Prostate gland (tissue), 2 donors: ENCODE measurements around the gene ARHGAP18. TPM values are rescaled to one million over a fixed set of nuclear protein-coding genes. Genes with fewer than 3 reads are reported as not detected.

ENCODE experiments used
- DNase-seq: peaks from one replicate; pipeline ENCODE4 v3.0.0-alpha.2; 2019; ENCODE audit warnings: low spot score
- H3K27ac ChIP-seq, 2 donors: fragments of 200-600 bp; sonication (generic); 2 replicates each; pipeline ENCODE4 v1.5.1; 2017 to 2019
- H3K27me3 ChIP-seq: fragments of 200-600 bp; sonication (generic); replicated peaks from 2 replicates; pipeline ENCODE4 v1.5.1; 2019; ENCODE audit not compliant: insufficient read depth
- H3K36me3 ChIP-seq, 2 donors: fragments of 200-600 bp; sonication (generic); 1 replicate in 1 of 2; 2 replicates in 1 of 2; pipeline versions ENCODE4 v1.5.1 to v1.8.1; 2017 to 2019
- H3K4me1 ChIP-seq: fragments of 200-600 bp; sonication (generic); replicated peaks from 2 replicates; pipeline ENCODE4 v1.5.1; 2019
- H3K4me3 ChIP-seq, 2 donors: fragments of 200-600 bp; sonication (generic); 2 replicates each; pipeline ENCODE4 v1.5.1; 2017 to 2019
- H3K9me3 ChIP-seq: fragments of 200-600 bp; sonication (generic); 2 replicates; pipeline ENCODE4 v1.5.1; 2017
- POLR2A ChIP-seq: fragments of 450-650 bp; IDR thresholded peaks from one replicate; pipeline ENCODE4 v1.6.1; 2016; ENCODE audit warnings: antibody characterized with exemption, mild to moderate bottlenecking
- POLR2AphosphoS5 ChIP-seq: sonication (generic); formaldehyde crosslinking; IDR thresholded peaks from one replicate; pipeline ENCODE4 v1.6.1; 2017; ENCODE audit warnings: antibody characterized with exemption
- WGBS: methylation state at CpG from one replicate; pipeline ENCODE4 v1.1.5; 2018; 5-methylcytosine and 5-hydroxymethylcytosine counted together
- intact Hi-C: fragments of 100-400 bp; cut with DNase I; formaldehyde crosslinking; loops from one replicate; pipeline ENCODE4 v1.14.2; 2022
- total RNA-seq, 2 donors: library from RNA; depleted of rRNA; stranded (reverse); fragments of >200 nt; gene quantifications; one replicate each; pipeline ENCODE4 v1.1.0, GENCODE V29; 2016
- TF ChIP-seq, protein P1 (sequence below), 4 experiments: fragments of 200-600 bp in 2 of 4; fragments of 450-650 bp in 2 of 4; sonication (generic) in 2 of 4; IDR thresholded peaks; 1 replicate in 3 of 4; 2 replicates in 1 of 4; pipeline ENCODE4 v1.5.1; 2016 to 2019; ENCODE audit warnings: antibody characterized with exemption in 4 of 4, mild to moderate bottlenecking in 2 of 4, moderate library complexity in 2 of 4

ARHGAP18 gene
- total RNA-seq, 2 donors from 2014 or later, result 15.0 to 29.1 TPM

DNA sequence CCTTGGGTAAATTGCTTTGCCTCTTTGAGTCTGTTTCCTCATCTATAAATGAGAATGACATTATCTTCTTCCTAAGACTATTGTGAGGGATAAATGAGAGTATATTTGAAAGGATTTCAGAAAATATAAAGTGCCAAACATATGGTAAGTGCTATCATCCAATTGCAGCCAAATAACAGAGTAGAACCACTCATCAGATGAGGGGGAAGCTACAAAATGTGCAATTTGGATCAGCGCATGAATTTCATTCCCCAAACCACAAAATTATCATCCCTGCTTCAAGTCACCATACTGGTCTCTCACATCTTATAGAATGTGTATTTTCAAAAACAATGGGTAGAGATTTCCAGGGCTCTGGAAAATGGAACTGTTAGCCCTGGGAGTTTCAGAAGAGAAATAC, 158.5 kb downstream of the ARHGAP18 start:
- DNase-seq, result no peak
- Histone ChIP-seq H3K27ac (no peak overlapping the region), H3K36me3 (no peaks in the 10 kb centered on the region), H3K4me1 (no peaks in the 10 kb centered on the region), H3K27me3 (no peaks in the 10 kb centered on the region), H3K4me3 (no peak overlapping the region), H3K9me3 (no peaks in the 10 kb centered on the region)
- intact Hi-C loops, result no loop called here
- TF ChIP-seq, protein P1, sequence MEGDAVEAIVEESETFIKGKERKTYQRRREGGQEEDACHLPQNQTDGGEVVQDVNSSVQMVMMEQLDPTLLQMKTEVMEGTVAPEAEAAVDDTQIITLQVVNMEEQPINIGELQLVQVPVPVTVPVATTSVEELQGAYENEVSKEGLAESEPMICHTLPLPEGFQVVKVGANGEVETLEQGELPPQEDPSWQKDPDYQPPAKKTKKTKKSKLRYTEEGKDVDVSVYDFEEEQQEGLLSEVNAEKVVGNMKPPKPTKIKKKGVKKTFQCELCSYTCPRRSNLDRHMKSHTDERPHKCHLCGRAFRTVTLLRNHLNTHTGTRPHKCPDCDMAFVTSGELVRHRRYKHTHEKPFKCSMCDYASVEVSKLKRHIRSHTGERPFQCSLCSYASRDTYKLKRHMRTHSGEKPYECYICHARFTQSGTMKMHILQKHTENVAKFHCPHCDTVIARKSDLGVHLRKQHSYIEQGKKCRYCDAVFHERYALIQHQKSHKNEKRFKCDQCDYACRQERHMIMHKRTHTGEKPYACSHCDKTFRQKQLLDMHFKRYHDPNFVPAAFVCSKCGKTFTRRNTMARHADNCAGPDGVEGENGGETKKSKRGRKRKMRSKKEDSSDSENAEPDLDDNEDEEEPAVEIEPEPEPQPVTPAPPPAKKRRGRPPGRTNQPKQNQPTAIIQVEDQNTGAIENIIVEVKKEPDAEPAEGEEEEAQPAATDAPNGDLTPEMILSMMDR (IDR thresholded peaks at IDR 0.05), result no peak
- TF ChIP-seq POLR2AphosphoS5 (no peak), POLR2A (no peak)
- WGBS, result 100% methylated on average over 1 of the region's 1 CpG

DNA sequence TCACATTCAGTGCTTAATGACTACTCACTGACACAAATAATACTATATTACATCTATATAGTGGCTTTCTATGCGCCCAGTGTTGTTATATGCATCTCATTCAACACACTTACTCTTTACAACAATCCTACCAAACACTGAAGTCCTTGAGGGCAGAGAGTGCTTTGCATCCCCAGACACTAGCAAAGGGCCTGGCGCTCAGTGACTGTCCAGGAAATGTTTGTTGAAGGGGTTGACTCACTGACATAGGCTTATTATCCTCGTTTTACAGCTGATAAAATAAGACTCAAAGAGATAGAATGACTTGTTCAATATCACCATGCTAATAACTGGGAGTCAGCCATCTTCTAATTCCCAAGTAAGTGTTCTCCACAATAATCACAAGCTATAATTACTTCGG, 163.3 kb downstream of the ARHGAP18 start:
- Histone ChIP-seq H3K27ac (no peak overlapping the region), H3K9me3 (no peaks in the 10 kb centered on the region), H3K4me1 (no peaks in the 10 kb centered on the region), H3K27me3 (no peaks in the 10 kb centered on the region), H3K4me3 (no peak overlapping the region), H3K36me3 (no peaks in the 10 kb centered on the region)
- no peak for DNase-seq
- 80% methylated on average over 4 of the region's 4 CpGs for WGBS
- intact Hi-C loops, result no loop called here
- TF ChIP-seq POLR2AphosphoS5 (no peak), POLR2A (no peak)
- TF ChIP-seq, protein P1 (IDR thresholded peaks at IDR 0.05), result no peak

DNA sequence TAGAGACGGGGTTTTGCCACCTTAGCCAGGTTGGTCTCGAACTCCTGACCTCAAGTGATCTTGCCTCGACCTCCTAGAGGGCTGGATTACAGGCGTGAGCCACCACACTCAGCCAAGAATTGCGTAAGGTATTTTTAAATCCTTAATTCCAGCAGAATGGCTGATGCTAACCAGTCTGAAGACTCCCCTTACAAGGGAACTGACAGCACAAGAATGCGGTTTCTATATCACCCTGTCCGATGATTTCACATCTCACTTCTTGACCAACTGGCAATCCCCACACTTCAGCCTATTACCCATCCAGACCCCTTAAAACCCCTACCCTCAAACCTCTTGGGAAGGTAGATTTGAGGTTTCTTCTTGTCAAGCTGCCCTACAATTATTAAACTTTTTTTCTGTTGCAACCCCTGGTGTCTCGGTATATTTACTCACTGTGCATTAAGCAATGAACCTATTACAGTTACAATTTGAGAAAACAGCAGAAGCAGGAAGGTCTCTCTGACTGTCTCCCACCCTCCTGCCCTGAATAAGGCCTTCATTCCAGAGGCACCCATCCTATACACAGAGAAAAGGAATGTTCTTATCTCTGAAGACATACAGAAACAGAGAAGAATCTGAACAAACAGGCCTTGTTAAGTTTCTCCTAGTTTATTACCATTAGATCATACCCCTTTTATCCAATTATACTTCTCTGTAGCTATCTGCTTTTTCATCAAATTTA, 164.9 kb downstream of the ARHGAP18 start:
- H3K4me3 ChIP-seq, result no peak overlapping the region
- no peak for TF ChIP-seq POLR2AphosphoS5
- TF ChIP-seq, protein P1 (IDR thresholded peaks at IDR 0.05), result no peak
- no peak for TF ChIP-seq POLR2A
- 97% methylated on average over 8 of the region's 8 CpGs for WGBS
- no peak overlapping the region for H3K27ac ChIP-seq
- no peaks in the 10 kb centered on the region for H3K9me3 ChIP-seq
- no peak for DNase-seq
- intact Hi-C loops, result no loop called here
- no peaks in the 10 kb centered on the region for H3K27me3 ChIP-seq
- H3K4me1 ChIP-seq, result no peaks in the 10 kb centered on the region
- no peaks in the 10 kb centered on the region for H3K36me3 ChIP-seq

DNA sequence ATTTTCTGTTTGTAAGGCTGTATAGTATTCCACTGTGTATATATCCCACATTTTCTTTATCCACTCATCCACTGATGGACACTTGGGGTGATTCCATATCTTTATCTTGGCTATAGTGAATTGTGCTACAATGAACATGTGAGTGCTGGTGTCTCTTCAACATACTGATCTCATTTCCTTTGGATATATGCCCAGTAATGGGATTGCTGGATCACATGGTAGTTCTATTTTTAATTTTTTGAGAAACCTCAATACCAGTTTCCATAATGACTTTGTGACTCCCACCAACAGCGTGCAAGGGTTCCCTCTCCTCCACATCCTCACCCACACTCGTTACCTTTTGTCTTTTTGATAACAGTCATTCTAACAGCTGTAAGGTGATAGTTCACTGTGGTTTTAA, 166.0 kb downstream of the ARHGAP18 start:
- 95% methylated on average over 2 of the region's 2 CpGs for WGBS
- Histone ChIP-seq H3K36me3 (no peaks in the 10 kb centered on the region), H3K27me3 (no peaks in the 10 kb centered on the region), H3K4me1 (no peaks in the 10 kb centered on the region), H3K27ac (no peak overlapping the region), H3K9me3 (no peaks in the 10 kb centered on the region), H3K4me3 (no peak overlapping the region)
- no peak for DNase-seq
- intact Hi-C loops, result no loop called here
- TF ChIP-seq, protein P1 (IDR thresholded peaks at IDR 0.05), result no peak
- TF ChIP-seq POLR2AphosphoS5, result no peak
- TF ChIP-seq POLR2A, result no peak

DNA sequence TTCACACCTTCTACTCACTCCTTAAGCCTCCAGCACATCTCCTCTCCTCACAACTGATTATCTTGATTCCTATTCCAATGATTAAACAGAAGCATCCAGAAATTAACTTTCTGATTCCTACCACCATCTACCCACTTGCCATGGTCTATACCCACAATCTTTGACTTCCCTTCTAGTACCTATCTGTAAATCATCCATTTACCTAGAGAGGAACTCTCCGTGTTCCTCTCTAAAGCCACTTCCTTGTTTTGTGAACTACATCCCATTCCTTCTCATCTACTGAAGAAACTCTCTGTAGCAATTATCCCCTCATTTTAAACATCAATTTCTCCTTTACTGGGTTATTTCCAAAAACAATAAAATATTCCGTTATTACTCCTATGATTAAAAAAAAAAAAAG, 167.3 kb downstream of the ARHGAP18 start:
- no peak overlapping the region for H3K4me3 ChIP-seq
- H3K4me1 ChIP-seq, result no peaks in the 10 kb centered on the region
- no peak for DNase-seq
- intact Hi-C loops, result no loop called here
- no peaks in the 10 kb centered on the region for H3K36me3 ChIP-seq
- 66% methylated on average over 2 of the region's 2 CpGs for WGBS
- TF ChIP-seq POLR2A, result no peak
- TF ChIP-seq, protein P1 (IDR thresholded peaks at IDR 0.05), result no peak
- no peak for TF ChIP-seq POLR2AphosphoS5
- no peak overlapping the region for H3K27ac ChIP-seq
- no peaks in the 10 kb centered on the region for H3K9me3 ChIP-seq
- H3K27me3 ChIP-seq, result no peaks in the 10 kb centered on the region
